Natural killer cell treated with Interleukin-12 subunit alpha and Interleukin-12 subunit beta and Interleukin-15 and Interleukin-18, amount 100 ng/mL, for 72 hours (primary cell): ENCODE measurements around the gene HMX1. TPM values are rescaled to one million over a fixed set of nuclear protein-coding genes. Genes with fewer than 3 reads are reported as not detected.

Source experiments
- ATAC-seq, 2 donors: fragments of 150-1000 bp; cut with Tn5 transposase in 1 of 2; sonication (Bioruptor Pico), chemical (Tn5 transposase) in 1 of 2; 2 replicates each; pipeline ENCODE4 v1.10.0; 2021
- DNase-seq: peaks from one replicate; pipeline ENCODE4 v3.0.0; 2022; ENCODE audit warnings: low spot score
- H3K27ac Mint-ChIP-seq, 2 donors: 1 replicate in 1 of 2; 2 replicates in 1 of 2; pipeline ENCODE4 v1.8.0; 2022; ENCODE audit warnings: mixed read lengths in 2 of 2, mild to moderate bottlenecking in 1 of 2, moderate library complexity in 1 of 2
- H3K27me3 Mint-ChIP-seq, 2 donors: 1 replicate in 1 of 2; 2 replicates in 1 of 2; pipeline ENCODE4 v1.8.0; 2022; ENCODE audit warnings: mixed read lengths in 2 of 2
- H3K36me3 Mint-ChIP-seq: one replicate; pipeline ENCODE4 v1.8.0; 2022; ENCODE audit warnings: mixed read lengths
- H3K4me1 Mint-ChIP-seq, 2 donors: 1 replicate in 1 of 2; 2 replicates in 1 of 2; pipeline ENCODE4 v1.8.0; 2022; ENCODE audit warnings: low read depth in 2 of 2, mixed read lengths in 2 of 2, mild to moderate bottlenecking in 1 of 2
- H3K4me3 Mint-ChIP-seq: one replicate; pipeline ENCODE4 v1.8.0; 2022; ENCODE audit warnings: mixed read lengths
- H3K9me3 Mint-ChIP-seq: 2 replicates; pipeline ENCODE4 v1.8.0; 2022; ENCODE audit warnings: mixed read lengths
- total RNA-seq, 2 donors: library from RNA; stranded (reverse); gene quantifications; one replicate each; pipeline ENCODE4 v1.2.3, GENCODE V29; 2022

HMX1 gene
- total RNA-seq, 2 donors from 2014 or later = not detected

DNA sequence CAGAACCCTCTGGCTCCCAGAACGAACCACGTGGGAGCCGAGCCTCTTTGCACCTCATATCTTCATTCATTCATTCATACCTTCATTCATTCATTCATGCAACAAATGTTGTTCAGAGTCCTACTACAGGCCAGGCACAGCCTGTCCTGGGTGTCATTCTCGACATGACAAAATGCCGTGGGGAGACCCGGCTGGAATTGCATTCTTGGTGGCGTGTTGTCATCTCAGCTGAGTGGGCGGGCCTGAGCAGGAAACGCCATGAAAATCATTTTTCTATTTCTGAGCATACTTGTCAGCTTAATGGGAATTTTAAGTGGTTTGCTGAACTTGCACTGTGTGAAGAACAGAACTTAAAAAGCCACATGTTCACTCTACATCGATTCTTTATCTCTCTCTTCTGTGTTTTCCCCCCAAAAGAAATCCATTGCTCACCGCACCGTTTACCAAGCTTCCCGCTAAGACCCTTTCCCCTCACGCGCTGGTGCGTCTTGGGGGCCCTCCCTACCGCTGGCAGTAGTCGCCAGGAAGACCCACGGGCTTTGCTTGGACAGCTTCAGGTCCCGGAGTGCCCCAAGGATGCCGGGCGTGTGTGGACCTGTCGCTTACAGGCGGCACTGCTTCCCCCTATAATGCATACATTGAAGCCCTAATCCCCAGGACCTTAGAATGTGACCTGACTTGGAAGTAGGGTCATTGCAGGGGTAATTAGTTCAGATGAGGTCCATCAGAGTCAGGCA, 41.6 kb upstream of the HMX1 start:
- Mint-ChIP-seq H3K27me3 (peaks cover 0 to 2% of the 10 kb centered on the region in 2 donors), H3K27ac (no peak overlapping the region), H3K4me1 (peaks cover 0 to 2% of the 10 kb centered on the region in 2 donors), H3K36me3 (no peaks in the 10 kb centered on the region), H3K9me3 (no peaks in the 10 kb centered on the region), H3K4me3 (no peak overlapping the region)
- peak; percentile 38 for DNase-seq
- no peak for ATAC-seq

GRCh38 chr4:8912506-8912905, 40.9 kb upstream of the HMX1 start:
- Mint-ChIP-seq H3K9me3 (no peaks in the 10 kb centered on the region), H3K4me1 (peaks cover 0 to 2% of the 10 kb centered on the region in 2 donors), H3K4me3 (no peak overlapping the region), H3K27me3 (peaks cover 0 to 1% of the 10 kb centered on the region in 2 donors), H3K36me3 (no peaks in the 10 kb centered on the region), H3K27ac (no peak overlapping the region)
- ATAC-seq (no peak), DNase-seq (no peak)

DNA sequence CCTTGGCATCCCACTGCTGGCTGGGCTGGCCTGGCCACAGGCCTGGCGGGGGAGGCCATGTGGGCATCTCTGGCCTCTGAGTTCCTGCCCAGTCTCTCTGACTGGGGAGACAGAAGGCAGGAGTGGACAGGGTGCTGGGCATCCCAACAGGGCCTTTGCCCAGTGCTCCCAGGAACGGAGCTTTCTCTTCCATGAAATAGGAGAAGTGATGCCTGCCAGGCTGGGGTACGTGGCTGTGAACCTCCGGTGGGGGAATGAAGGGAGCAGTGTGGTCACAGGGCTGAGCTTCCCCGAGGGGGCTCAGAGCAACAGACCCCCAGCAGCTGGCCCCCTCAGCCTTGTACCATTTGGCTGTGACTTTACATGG, 40.4 kb upstream of the HMX1 start:
- H3K36me3 Mint-ChIP-seq = no peaks in the 10 kb centered on the region
- DNase-seq (peak; percentile 34), ATAC-seq (no peak)
- peaks cover 0 to 2% of the 10 kb centered on the region in 2 donors for H3K4me1 Mint-ChIP-seq
- H3K27me3 Mint-ChIP-seq = no peaks in the 10 kb centered on the region
- H3K9me3 Mint-ChIP-seq = no peaks in the 10 kb centered on the region
- H3K27ac Mint-ChIP-seq = no peak overlapping the region
- no peak overlapping the region for H3K4me3 Mint-ChIP-seq

GRCh38 chr4:8911316-8912088, 39.9 kb upstream of the HMX1 start:
- H3K27ac Mint-ChIP-seq = no peak overlapping the region
- no peaks in the 10 kb centered on the region for H3K9me3 Mint-ChIP-seq
- no peaks in the 10 kb centered on the region for H3K27me3 Mint-ChIP-seq
- ATAC-seq (no peak), DNase-seq (peak; percentile 54)
- H3K4me3 Mint-ChIP-seq = no peak overlapping the region
- H3K36me3 Mint-ChIP-seq = no peaks in the 10 kb centered on the region
- peaks cover 0 to 2% of the 10 kb centered on the region in 2 donors for H3K4me1 Mint-ChIP-seq

DNA sequence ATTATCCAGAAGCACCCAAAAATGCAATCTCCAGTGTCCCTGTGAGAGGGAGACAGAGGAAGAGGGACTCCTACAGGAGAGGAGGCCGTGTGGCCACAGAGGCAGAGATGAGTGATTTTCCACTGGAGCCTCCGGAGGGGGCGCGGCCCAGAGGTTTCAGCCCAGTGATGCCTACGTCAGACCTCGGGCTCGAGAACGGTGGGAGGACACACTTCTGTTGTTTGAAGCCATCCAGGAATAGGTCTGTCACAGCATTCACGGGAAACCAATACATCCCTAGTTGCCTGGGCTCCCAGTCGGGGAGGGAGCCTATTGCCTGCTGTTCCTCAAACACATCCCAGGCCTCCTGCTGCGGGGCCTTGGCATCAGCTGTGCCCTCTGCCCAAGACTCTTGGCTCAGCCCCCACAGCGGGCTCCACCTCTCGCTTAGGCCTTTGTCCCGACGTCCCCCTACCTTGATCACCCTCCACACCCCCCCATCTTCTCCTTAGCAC, 39.2 kb upstream of the HMX1 start:
- Mint-ChIP-seq H3K36me3 (no peaks in the 10 kb centered on the region), H3K4me3 (no peak overlapping the region), H3K4me1 (peaks cover 0 to 2% of the 10 kb centered on the region in 2 donors), H3K27ac (no peak overlapping the region), H3K9me3 (no peaks in the 10 kb centered on the region), H3K27me3 (no peaks in the 10 kb centered on the region)
- DNase-seq (no peak), ATAC-seq (no peak)

DNA sequence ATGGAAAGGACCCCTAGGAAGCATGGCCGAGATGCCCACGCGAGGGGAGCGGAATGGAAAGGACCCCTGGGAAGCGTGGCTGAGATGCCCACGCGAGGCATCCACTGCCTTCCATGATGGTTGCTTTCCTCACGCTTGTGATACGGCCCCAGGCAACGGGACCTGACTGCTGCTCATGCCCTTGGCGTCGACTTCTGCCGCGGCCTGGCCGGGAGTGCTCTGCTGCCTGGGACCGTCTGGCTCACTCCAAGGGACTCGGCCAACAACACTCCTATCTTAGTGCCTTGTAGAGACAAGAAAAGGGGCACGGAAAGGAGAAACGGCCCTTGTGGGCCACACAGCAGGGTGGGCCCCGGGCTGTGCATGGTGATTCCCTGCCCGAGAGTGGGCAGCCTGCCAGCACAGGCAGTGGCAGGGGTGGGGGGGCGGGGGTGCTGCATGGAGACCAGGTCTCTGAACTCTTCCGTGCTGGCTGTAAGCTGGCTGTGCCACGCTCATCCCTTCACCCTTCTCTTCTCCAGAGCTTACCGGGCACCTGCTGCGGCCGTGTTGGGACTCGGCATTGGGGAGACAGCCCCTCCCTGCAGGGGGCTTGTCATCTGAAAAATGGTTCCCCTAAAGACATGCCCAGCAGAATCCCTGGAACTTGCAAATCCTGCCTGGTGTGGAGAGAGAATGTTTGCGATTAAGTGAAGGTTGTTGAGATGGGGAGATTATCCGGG, 38.6 kb upstream of the HMX1 start:
- H3K27ac Mint-ChIP-seq = no peak overlapping the region
- H3K4me3 Mint-ChIP-seq = no peak overlapping the region
- peaks cover 0 to 2% of the 10 kb centered on the region in 2 donors for H3K4me1 Mint-ChIP-seq
- no peak for ATAC-seq
- H3K9me3 Mint-ChIP-seq = no peaks in the 10 kb centered on the region
- H3K36me3 Mint-ChIP-seq = no peaks in the 10 kb centered on the region
- H3K27me3 Mint-ChIP-seq = no peaks in the 10 kb centered on the region
- peak; percentile 44 for DNase-seq

- Mint-ChIP-seq H3K4me1 (peaks cover 0 to 2% of the 10 kb centered on the region in 2 donors), H3K4me3 (no peak overlapping the region)
- DNase-seq = peak; percentile 12
Measured at GRCh38 chr4:8909548-8909947, 37.9 kb upstream of the HMX1 start.

GRCh38 chr4:8908206-8908893, 36.7 kb upstream of the HMX1 start:
- H3K27ac Mint-ChIP-seq = no peak overlapping the region
- DNase-seq (peak; percentile 58), ATAC-seq (no peak)
- no peak overlapping the region for H3K4me3 Mint-ChIP-seq
- peaks cover 0 to 2% of the 10 kb centered on the region in 2 donors for H3K4me1 Mint-ChIP-seq
- peaks cover 0 to 4% of the 10 kb centered on the region in 2 donors for H3K27me3 Mint-ChIP-seq
- H3K36me3 Mint-ChIP-seq = no peaks in the 10 kb centered on the region
- H3K9me3 Mint-ChIP-seq = no peaks in the 10 kb centered on the region

More at GRCh38 chr4:8909548-8909947, 37.9 kb upstream of the HMX1 start:
- Mint-ChIP-seq H3K27ac (no peak overlapping the region), H3K27me3 (no peaks in the 10 kb centered on the region), H3K36me3 (no peaks in the 10 kb centered on the region), H3K9me3 (no peaks in the 10 kb centered on the region)
- ATAC-seq = no peak

DNA sequence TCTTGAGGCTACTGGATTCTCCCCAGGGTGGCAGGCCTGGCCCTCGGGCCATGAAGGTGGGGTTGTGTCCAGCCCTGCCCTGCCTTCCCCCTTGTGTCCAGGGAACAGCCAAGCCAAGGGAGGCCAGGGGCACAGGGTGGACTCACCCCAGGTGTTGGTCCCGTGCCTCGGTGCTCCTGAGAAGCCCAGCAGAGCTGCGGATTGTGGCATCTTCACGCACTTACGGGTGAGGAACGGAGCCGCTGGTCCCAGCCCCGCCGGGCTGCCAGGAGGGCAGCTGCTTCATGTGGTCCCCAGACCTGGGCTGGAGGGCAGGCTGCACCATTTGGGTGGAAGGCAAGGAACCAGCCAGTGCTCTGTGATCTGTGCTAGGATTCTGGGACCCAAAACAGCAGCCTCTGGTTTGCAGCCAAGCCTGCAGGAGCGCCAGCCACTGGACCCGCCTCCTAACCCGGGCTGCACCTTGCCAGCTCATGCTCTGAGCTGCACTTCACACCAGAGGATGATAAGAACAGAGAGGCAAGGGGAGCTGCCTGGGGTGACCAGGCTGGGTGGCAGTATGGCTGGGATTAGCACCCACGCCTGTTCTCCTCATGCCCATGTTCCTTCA, 36.1 kb upstream of the HMX1 start:
- Mint-ChIP-seq H3K36me3 (no peaks in the 10 kb centered on the region), H3K27me3 (peaks cover 0 to 4% of the 10 kb centered on the region in 2 donors), H3K4me3 (no peak overlapping the region), H3K9me3 (no peaks in the 10 kb centered on the region), H3K27ac (no peak overlapping the region), H3K4me1 (no peaks in the 10 kb centered on the region)
- peak; percentile 34 for DNase-seq
- ATAC-seq = no peak

DNA sequence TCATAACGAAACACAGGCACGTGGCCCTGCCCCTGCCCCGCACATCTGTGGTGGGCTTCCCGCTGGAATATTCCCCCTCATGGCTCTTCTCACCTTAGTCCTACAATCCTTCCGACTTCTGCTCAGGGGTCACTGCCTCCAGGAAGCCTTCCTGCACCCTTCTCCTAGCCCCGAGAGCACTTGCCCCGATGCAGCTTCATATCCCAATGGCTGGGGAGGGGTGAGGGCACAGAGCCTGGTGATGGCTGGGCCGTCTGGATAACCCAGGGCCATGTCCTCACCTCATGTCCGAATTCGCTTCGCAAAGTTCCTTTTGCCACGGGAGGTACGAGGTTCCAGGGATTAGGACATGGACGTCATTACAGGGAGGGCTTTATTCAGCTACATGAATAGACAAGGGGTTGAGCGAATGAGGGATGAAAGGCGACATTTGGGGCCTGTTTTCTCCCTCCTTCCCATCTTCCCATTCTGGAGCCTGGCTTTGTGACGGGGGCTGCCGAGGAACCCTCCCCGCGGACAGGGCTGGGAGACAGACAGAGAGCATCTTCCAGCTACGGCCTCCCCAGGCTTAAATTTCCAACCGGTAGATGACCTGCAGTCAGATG, 35.5 kb upstream of the HMX1 start:
- no peaks in the 10 kb centered on the region for H3K9me3 Mint-ChIP-seq
- ATAC-seq (no peak), DNase-seq (peak; percentile 54)
- H3K36me3 Mint-ChIP-seq = no peaks in the 10 kb centered on the region
- no peaks in the 10 kb centered on the region for H3K4me1 Mint-ChIP-seq
- no peak overlapping the region for H3K27ac Mint-ChIP-seq
- no peak overlapping the region for H3K4me3 Mint-ChIP-seq
- H3K27me3 Mint-ChIP-seq = peaks cover 0 to 4% of the 10 kb centered on the region in 2 donors

- Mint-ChIP-seq H3K27me3 (peaks cover 0 to 4% of the 10 kb centered on the region in 2 donors), H3K9me3 (no peaks in the 10 kb centered on the region), H3K36me3 (no peaks in the 10 kb centered on the region), H3K4me1 (no peaks in the 10 kb centered on the region), H3K4me3 (no peak overlapping the region), H3K27ac (no peak overlapping the region)
- DNase-seq (peak; percentile 31), ATAC-seq (no peak)
Measured at GRCh38 chr4:8906668-8906970, 35.0 kb upstream of the HMX1 start.

- H3K4me1 Mint-ChIP-seq = no peaks in the 10 kb centered on the region
- DNase-seq = peak; percentile 38
- H3K27ac Mint-ChIP-seq = no peak overlapping the region
- H3K4me3 Mint-ChIP-seq = no peak overlapping the region
- ATAC-seq = no peak
- H3K9me3 Mint-ChIP-seq = no peaks in the 10 kb centered on the region
- peaks cover 0 to 4% of the 10 kb centered on the region in 2 donors for H3K27me3 Mint-ChIP-seq
- H3K36me3 Mint-ChIP-seq = no peaks in the 10 kb centered on the region
Measured at GRCh38 chr4:8905773-8906667, 34.4 kb upstream of the HMX1 start.
